Measurements from ENCODE around the gene GOLPH3L. TPM values are rescaled to one million over a fixed set of nuclear protein-coding genes. Genes with fewer than 3 reads are reported as not detected.
"Not testable (repeated sequence)": the region's sequence is repeated elsewhere in the genome, so short reads cannot be mapped to it uniquely, and the experiment has no call there.

GOLPH3L gene
- total RNA-seq, 1 experiment from 2014 or later: 68.5 TPM

DNA sequence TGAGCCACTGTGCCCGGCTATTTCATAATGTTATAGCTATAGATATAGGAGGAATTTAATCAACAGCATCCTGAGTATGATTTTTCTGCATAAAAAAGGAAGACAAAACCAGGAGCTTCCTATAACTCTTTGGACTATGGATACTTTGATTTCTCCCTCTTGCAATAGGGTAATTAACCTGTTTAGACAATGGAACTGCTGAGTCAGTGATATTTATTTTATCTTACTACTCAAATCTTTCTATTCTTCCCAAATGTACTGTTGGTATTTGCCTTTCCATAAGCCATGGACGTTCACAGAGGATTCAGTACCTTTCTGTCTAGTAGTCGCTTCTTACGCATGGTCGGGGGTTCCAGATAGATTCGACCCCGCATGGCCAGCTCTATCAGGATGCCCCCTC is 33.6 kb downstream of the GOLPH3L start:
- no peak overlapping the region for H3K4me3 Mint-ChIP-seq (ENCODE audit: unreplicated experiment)
- ChIA-PET POLR2A (interaction anchor here (0.6 to 9.8 kb wide), 6 partner anchors 16 to 786 kb away, joined by 3 to 54 read pairs (median 5); partner anchors contain the start of gene ENSA), CTCF (interaction anchor here (0.6 to 1.4 kb wide), 2 partner anchors 10 to 22 kb away, joined by 3 to 5 read pairs; no protein-coding TSS in a partner anchor)
- no peak for TF ChIP-seq CTCF (IDR thresholded peaks at IDR 0.05; ENCODE audit: unreplicated experiment)
- no peak for DNase-seq (ENCODE audit: unreplicated experiment)
- H3K27me3 Mint-ChIP-seq (ENCODE audit: insufficient read depth, unreplicated experiment): no peaks in the 10 kb centered on the region
- BruUV-seq (replicated peaks): no TSS peak
- H3K27ac Mint-ChIP-seq (ENCODE audit: low read depth, unreplicated experiment): no peak overlapping the region
- peaks cover 78% of the 10 kb centered on the region for H3K36me3 Mint-ChIP-seq (ENCODE audit: insufficient read depth, unreplicated experiment)
- peaks cover 19% of the 10 kb centered on the region for H3K4me1 Mint-ChIP-seq (ENCODE audit: insufficient read depth, unreplicated experiment)
- intact Hi-C loops (cut with micrococcal nuclease): no loop called here
- no peaks in the 10 kb centered on the region for H3K9me3 Mint-ChIP-seq (ENCODE audit: unreplicated experiment)

DNA sequence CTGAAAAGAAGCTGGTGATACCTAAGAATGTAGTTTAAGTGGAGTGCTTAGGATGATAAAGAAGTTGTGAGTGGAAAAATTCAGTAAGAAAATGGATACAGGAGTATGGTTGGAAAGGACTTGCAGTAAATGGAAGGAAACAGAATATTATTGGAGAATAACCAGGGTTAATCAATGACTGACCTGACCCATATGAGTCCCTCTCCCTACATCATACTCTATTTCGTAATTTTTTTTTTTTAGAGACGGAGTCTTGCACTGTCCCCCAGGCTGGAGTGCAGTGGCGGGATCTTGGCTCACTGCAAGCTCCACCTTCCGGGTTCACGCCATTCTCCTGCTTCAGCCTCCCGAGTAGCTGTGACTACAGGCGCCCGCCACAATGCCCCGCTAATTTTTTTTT is 34.1 kb downstream of the GOLPH3L start:
- Mint-ChIP-seq H3K36me3 (ENCODE audit: insufficient read depth, unreplicated experiment) (peaks cover 81% of the 10 kb centered on the region), H3K4me1 (ENCODE audit: insufficient read depth, unreplicated experiment) (peaks cover 15% of the 10 kb centered on the region), H3K27ac (ENCODE audit: low read depth, unreplicated experiment) (no peak overlapping the region), H3K27me3 (ENCODE audit: insufficient read depth, unreplicated experiment) (no peaks in the 10 kb centered on the region), H3K4me3 (ENCODE audit: unreplicated experiment) (no peak overlapping the region), H3K9me3 (ENCODE audit: unreplicated experiment) (no peaks in the 10 kb centered on the region)
- POLR2A ChIA-PET: interaction anchor here (0.6 to 9.8 kb wide), 8 partner anchors 16 to 786 kb away, joined by 3 to 54 read pairs (median 4); partner anchors contain the start of gene ENSA
- TF ChIP-seq CTCF (IDR thresholded peaks at IDR 0.05; ENCODE audit: unreplicated experiment): no peak
- DNase-seq (ENCODE audit: unreplicated experiment): no peak
- CTCF ChIA-PET: interaction anchor here (0.6 to 1.4 kb wide), 4 partner anchors 10 to 165 kb away, joined by 3 to 5 read pairs (median 4); no protein-coding TSS in a partner anchor
- no TSS peak for BruUV-seq (replicated peaks)
- intact Hi-C loops (cut with micrococcal nuclease): no loop called here

DNA sequence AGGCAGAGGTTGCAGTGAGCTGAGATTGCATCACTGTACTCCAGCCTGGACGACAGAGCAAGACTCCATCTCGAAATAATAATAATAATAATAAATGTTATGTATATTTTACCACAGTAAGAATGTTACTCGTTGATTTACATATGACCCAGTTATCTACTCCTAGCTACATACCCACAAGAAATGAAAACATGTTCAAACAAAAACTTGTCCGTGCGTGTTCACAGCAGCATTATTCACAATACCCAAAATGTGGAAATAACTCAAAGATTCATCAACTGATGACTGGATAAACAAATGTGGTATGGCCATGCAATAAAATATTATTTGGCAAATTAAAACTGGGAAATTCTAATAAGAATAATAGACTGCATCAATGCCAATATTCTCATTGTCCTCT is 35.8 kb downstream of the GOLPH3L start:
- no peaks in the 10 kb centered on the region for H3K9me3 Mint-ChIP-seq (ENCODE audit: unreplicated experiment)
- intact Hi-C loops (cut with micrococcal nuclease): no loop called here
- no TSS peak for BruUV-seq (replicated peaks)
- H3K4me3 Mint-ChIP-seq (ENCODE audit: unreplicated experiment): no peak overlapping the region
- peaks cover 13% of the 10 kb centered on the region for H3K4me1 Mint-ChIP-seq (ENCODE audit: insufficient read depth, unreplicated experiment)
- peak; percentile 46 for DNase-seq (ENCODE audit: unreplicated experiment)
- ChIA-PET POLR2A (interaction anchor here (0.5 to 9.8 kb wide), 15 partner anchors 10 to 394 kb away, joined by 3 to 54 read pairs (median 6); partner anchors contain the start of genes ENSA and GOLPH3L), CTCF (interaction anchor here (0.6 to 1.5 kb wide), 6 partner anchors 31 to 420 kb away, joined by 3 to 5 read pairs (median 4); partner anchors contain the start of gene GOLPH3L)
- no peak for TF ChIP-seq CTCF (IDR thresholded peaks at IDR 0.05; ENCODE audit: unreplicated experiment)
- H3K27ac Mint-ChIP-seq (ENCODE audit: low read depth, unreplicated experiment): peak overlapping the region; percentile 65
- peaks cover 80% of the 10 kb centered on the region for H3K36me3 Mint-ChIP-seq (ENCODE audit: insufficient read depth, unreplicated experiment)
- H3K27me3 Mint-ChIP-seq (ENCODE audit: insufficient read depth, unreplicated experiment): no peaks in the 10 kb centered on the region

- no peak for DNase-seq (ENCODE audit: unreplicated experiment)
- H3K27me3 Mint-ChIP-seq (ENCODE audit: insufficient read depth, unreplicated experiment): no peaks in the 10 kb centered on the region
- no peak for TF ChIP-seq CTCF (IDR thresholded peaks at IDR 0.05; ENCODE audit: unreplicated experiment)
- peaks cover 80% of the 10 kb centered on the region for H3K36me3 Mint-ChIP-seq (ENCODE audit: insufficient read depth, unreplicated experiment)
- no peaks in the 10 kb centered on the region for H3K9me3 Mint-ChIP-seq (ENCODE audit: unreplicated experiment)
- peaks cover 13% of the 10 kb centered on the region for H3K4me1 Mint-ChIP-seq (ENCODE audit: insufficient read depth, unreplicated experiment)
- no TSS peak for BruUV-seq (replicated peaks)
- POLR2A ChIA-PET: interaction anchor here (0.5 to 9.8 kb wide), 12 partner anchors 9 to 98 kb away, joined by 3 to 54 read pairs (median 6); partner anchors contain the start of genes ENSA and GOLPH3L
- CTCF ChIA-PET: interaction anchor here (0.6 to 1.5 kb wide), 5 partner anchors 30 to 262 kb away, joined by 3 to 5 read pairs (median 3); partner anchors contain the start of gene GOLPH3L
- peak overlapping the region; percentile 65 for H3K27ac Mint-ChIP-seq (ENCODE audit: low read depth, unreplicated experiment)
- intact Hi-C loops (cut with micrococcal nuclease): no loop called here
- H3K4me3 Mint-ChIP-seq (ENCODE audit: unreplicated experiment): no peak overlapping the region
Observed at GRCh38 chr1:150660584-150660983, 36.4 kb downstream of the GOLPH3L start.

- H3K36me3 Mint-ChIP-seq (ENCODE audit: insufficient read depth, unreplicated experiment): peaks cover 78% of the 10 kb centered on the region
- H3K27ac Mint-ChIP-seq (ENCODE audit: low read depth, unreplicated experiment); H3K4me3 Mint-ChIP-seq (ENCODE audit: unreplicated experiment); intact Hi-C loops (cut with micrococcal nuclease); BruUV-seq (replicated peaks); DNase-seq (ENCODE audit: unreplicated experiment); H3K27me3 Mint-ChIP-seq (ENCODE audit: insufficient read depth, unreplicated experiment); H3K9me3 Mint-ChIP-seq (ENCODE audit: unreplicated experiment): not testable (repeated sequence)
- ChIA-PET POLR2A (interaction anchor here (0.7 to 9.8 kb wide), 12 partner anchors 10 to 751 kb away, joined by 3 to 54 read pairs (median 6); partner anchors contain the start of genes ENSA, GOLPH3L and MCL1), CTCF (interaction anchor here (0.6 to 1.6 kb wide), 6 partner anchors 30 to 102 kb away, joined by 3 to 6 read pairs (median 4); no protein-coding TSS in a partner anchor)
- peaks cover 13% of the 10 kb centered on the region for H3K4me1 Mint-ChIP-seq (ENCODE audit: insufficient read depth, unreplicated experiment)
Observed at GRCh38 chr1:150657064-150657463, 39.9 kb downstream of the GOLPH3L start.

GRCh38 chr1:150654635-150655034 is 42.3 kb downstream of the GOLPH3L start:
- CTCF ChIA-PET: interaction anchor here (0.6 to 1.1 kb wide), 2 partner anchors 13 to 94 kb away, joined by 3 read pairs; no protein-coding TSS in a partner anchor
- BruUV-seq (replicated peaks); H3K9me3 Mint-ChIP-seq (ENCODE audit: unreplicated experiment); H3K4me3 Mint-ChIP-seq (ENCODE audit: unreplicated experiment); DNase-seq (ENCODE audit: unreplicated experiment); H3K27ac Mint-ChIP-seq (ENCODE audit: low read depth, unreplicated experiment); H3K27me3 Mint-ChIP-seq (ENCODE audit: insufficient read depth, unreplicated experiment); intact Hi-C loops (cut with micrococcal nuclease); H3K4me1 Mint-ChIP-seq (ENCODE audit: insufficient read depth, unreplicated experiment): not testable (repeated sequence)
- POLR2A ChIA-PET: interaction anchor here (0.5 to 9.8 kb wide), 4 partner anchors 13 to 1978 kb away, joined by 3 to 54 read pairs (median 3); partner anchors contain the start of genes ENSA and MCL1
- H3K36me3 Mint-ChIP-seq (ENCODE audit: insufficient read depth, unreplicated experiment): peaks cover 77% of the 10 kb centered on the region
